Neuronal stem cell (in vitro differentiated cells): ENCODE results near the gene PSMG4.

Experiments used
- DNase-seq: peaks from one replicate; pipeline ENCODE4 v3.0.0-alpha.2; 2013; ENCODE audit warnings: low spot score
- H2AFZ ChIP-seq: one replicate; pipeline ENCODE4 v1.6.1; 2013; ENCODE audit warnings: mild to moderate bottlenecking, low read length, inconsistent platforms
- H2AK5ac ChIP-seq: 2 replicates; pipeline ENCODE4 v1.6.1; 2013; ENCODE audit warnings: low read depth, mild to moderate bottlenecking, inconsistent platforms, low read length, moderate library complexity, mixed read lengths
- H2BK120ac ChIP-seq: 2 replicates; pipeline ENCODE4 v1.6.1; 2013; ENCODE audit warnings: low read depth, mild to moderate bottlenecking, inconsistent platforms, low read length, moderate library complexity, mixed read lengths
- H2BK12ac ChIP-seq: one replicate; pipeline ENCODE4 v1.6.1; 2013; ENCODE audit warnings: low read length, inconsistent platforms
- H2BK15ac ChIP-seq: 2 replicates; pipeline ENCODE4 v1.6.1; 2013; ENCODE audit warnings: mild to moderate bottlenecking, low read length, inconsistent platforms, mixed read lengths
- H2BK5ac ChIP-seq: one replicate; pipeline ENCODE4 v1.6.1; 2013; ENCODE audit warnings: inconsistent platforms, mild to moderate bottlenecking, low read length, moderate library complexity
- H3K14ac ChIP-seq: one replicate; pipeline ENCODE4 v1.6.1; 2013; ENCODE audit warnings: low read length, inconsistent platforms
- H3K18ac ChIP-seq: 2 replicates; pipeline ENCODE4 v1.6.1; 2013; ENCODE audit warnings: low read length, inconsistent platforms
- H3K23ac ChIP-seq: 2 replicates; pipeline ENCODE4 v1.6.1; 2013; ENCODE audit warnings: low read depth, mild to moderate bottlenecking, mixed read lengths, low read length, inconsistent platforms; ENCODE audit not compliant: poor library complexity
- H3K27ac ChIP-seq: replicated peaks from 3 replicates; pipeline ENCODE4 v1.5.1; 2013; ENCODE audit warnings: low read length, inconsistent platforms
- H3K27me3 ChIP-seq, 3 experiments: 2 replicates each; pipeline ENCODE4 v1.6.1; 2013; ENCODE audit warnings: low read length in 3 of 3, mild to moderate bottlenecking in 2 of 3, inconsistent platforms in 1 of 3, low read depth in 1 of 3, mixed read lengths in 1 of 3, moderate library complexity in 1 of 3; ENCODE audit not compliant: control insufficient read depth in 3 of 3, insufficient read depth in 3 of 3
- H3K36me3 ChIP-seq, 2 donors: replicated peaks in 1 of 2; 2 replicates each; pipeline ENCODE4 v1.6.1; 2013; ENCODE audit warnings: low read length in 2 of 2; ENCODE audit not compliant: control insufficient read depth in 2 of 2, insufficient read depth in 2 of 2
- H3K4ac ChIP-seq: 2 replicates; pipeline ENCODE4 v1.6.1; 2013; ENCODE audit warnings: inconsistent platforms, mild to moderate bottlenecking, low read length, moderate library complexity
- H3K4me1 ChIP-seq, 2 donors: 1 replicate in 1 of 2; 2 replicates in 1 of 2; pipeline ENCODE4 v1.6.1; 2013; ENCODE audit warnings: low read length in 2 of 2, low read depth in 1 of 2; ENCODE audit not compliant: control insufficient read depth in 2 of 2, insufficient read depth in 1 of 2
- H3K4me2 ChIP-seq: one replicate; pipeline ENCODE4 v1.6.1; 2013; ENCODE audit warnings: mild to moderate bottlenecking, low read length, inconsistent platforms; ENCODE audit not compliant: insufficient read depth, poor library complexity, severe bottlenecking
- H3K4me3 ChIP-seq, 2 donors: 2 replicates each; pipeline ENCODE4 v1.5.1; 2013; ENCODE audit warnings: low read length in 2 of 2, mild to moderate bottlenecking in 2 of 2, inconsistent platforms in 1 of 2, moderate library complexity in 1 of 2
- H3K79me1 ChIP-seq: one replicate; pipeline ENCODE4 v1.6.1; 2013; ENCODE audit warnings: low read depth, mild to moderate bottlenecking, inconsistent platforms, low read length, moderate library complexity
- H3K9ac ChIP-seq: one replicate; pipeline ENCODE4 v1.6.1; 2013; ENCODE audit warnings: mild to moderate bottlenecking, low read depth, low read length, inconsistent platforms; ENCODE audit not compliant: poor library complexity
- H3K9me3 ChIP-seq, 2 donors: replicated peaks in 1 of 2; 2 replicates each; pipeline versions ENCODE3 to v1.6.1; 2013; ENCODE audit warnings: low read length in 2 of 2, mild to moderate bottlenecking in 2 of 2, inconsistent platforms in 1 of 2, low read depth in 1 of 2, mixed read lengths in 1 of 2, moderate library complexity in 1 of 2; ENCODE audit not compliant: control insufficient read depth in 2 of 2, insufficient read depth in 1 of 2
- H4K8ac ChIP-seq: one replicate; pipeline ENCODE4 v1.6.1; 2013; ENCODE audit warnings: low read depth, mild to moderate bottlenecking, inconsistent platforms, low read length, moderate library complexity
- H4K91ac ChIP-seq: one replicate; pipeline ENCODE4 v1.6.1; 2013; ENCODE audit warnings: low read length, low read depth, mild to moderate bottlenecking, inconsistent platforms; ENCODE audit not compliant: poor library complexity
- WGBS, 2 donors: extraction: QIAGEN DNeasy Blood & Tissue Kit; methylation state at CpG; one replicate each; pipeline ENCODE4 v1.1.7; 2013; ENCODE audit warnings: missing lambda C conversion rate in 2 of 2, mixed read lengths in 1 of 2; ENCODE audit not compliant: insufficient read length in 2 of 2, insufficient replicate concordance in 1 of 2; ENCODE audit errors: extremely low coverage in 2 of 2; 5-methylcytosine and 5-hydroxymethylcytosine counted together

PSMG4 gene

GRCh38 chr6:3217286-3217685 is 41.5 kb upstream of the PSMG4 start:
- peaks cover 0 to 2% of the 10 kb centered on the region in 2 donors for H3K4me1 ChIP-seq
- no peak overlapping the region for H4K91ac ChIP-seq
- no peak overlapping the region for H2BK5ac ChIP-seq

DNA sequence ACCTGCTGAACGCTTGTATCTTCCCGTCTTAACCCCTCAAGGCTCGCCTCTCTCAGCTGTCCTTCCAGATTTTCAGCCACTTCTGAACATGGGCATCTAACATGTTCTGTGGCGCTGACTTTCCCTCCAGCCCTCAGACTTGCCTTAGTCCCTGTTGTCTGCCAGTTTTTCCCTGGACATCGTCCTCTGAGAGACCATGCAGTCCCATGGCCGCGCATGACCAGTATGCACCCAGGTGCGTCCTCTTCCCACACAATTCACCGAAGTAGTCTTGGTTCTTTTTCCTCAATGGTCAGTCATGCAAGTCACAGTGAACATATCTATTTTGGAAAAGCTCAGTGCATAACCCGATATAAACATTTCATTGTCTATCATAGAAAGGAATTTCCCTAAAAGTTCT is 40.5 kb upstream of the PSMG4 start:
- H4K91ac ChIP-seq = no peak overlapping the region
- H4K8ac ChIP-seq = no peak overlapping the region
- no peak overlapping the region for H3K4ac ChIP-seq
- no peak overlapping the region for H3K4me3 ChIP-seq
- no peak overlapping the region for H2BK120ac ChIP-seq
- no peaks in the 10 kb centered on the region for H3K27me3 ChIP-seq
- no peaks in the 10 kb centered on the region for H3K9me3 ChIP-seq
- H2BK5ac ChIP-seq = no peak overlapping the region
- WGBS, 2 donors = no CpG with 5 or more reads among the region's 10 CpGs
- H3K36me3 ChIP-seq = peaks cover 0 to 4% of the 10 kb centered on the region in 2 donors
- DNase-seq = no peak
- no peak overlapping the region for H2BK15ac ChIP-seq
- no peak overlapping the region for H3K14ac ChIP-seq
- H3K4me2 ChIP-seq = no peak overlapping the region
- H2AK5ac ChIP-seq = no peak overlapping the region
- no peak overlapping the region for H3K27ac ChIP-seq
- no peaks in the 10 kb centered on the region for H3K79me1 ChIP-seq
- no peak overlapping the region for H3K9ac ChIP-seq
- no peak overlapping the region for H2AFZ ChIP-seq
- no peak overlapping the region for H3K18ac ChIP-seq
- H3K4me1 ChIP-seq = peaks cover 0 to 2% of the 10 kb centered on the region in 2 donors
- no peak overlapping the region for H2BK12ac ChIP-seq
- H3K23ac ChIP-seq = no peak overlapping the region

More at GRCh38 chr6:3217286-3217685, 41.5 kb upstream of the PSMG4 start:
- WGBS, 2 donors = no CpG with 5 or more reads among the region's 2 CpGs
- Histone ChIP-seq H4K8ac (no peak overlapping the region), H3K14ac (no peak overlapping the region), H3K9ac (no peak overlapping the region), H3K23ac (no peak overlapping the region), H3K9me3 (no peaks in the 10 kb centered on the region), H2BK120ac (no peak overlapping the region), H3K27ac (no peak overlapping the region), H3K18ac (no peak overlapping the region), H3K4me3 (no peak overlapping the region), H2AFZ (no peak overlapping the region), H2BK15ac (no peak overlapping the region), H2AK5ac (no peak overlapping the region), H3K4ac (no peak overlapping the region), H3K4me2 (no peak overlapping the region), H3K79me1 (no peaks in the 10 kb centered on the region), H3K36me3 (no peaks in the 10 kb centered on the region), H3K27me3 (no peaks in the 10 kb centered on the region), H2BK12ac (no peak overlapping the region)
- no peak for DNase-seq

DNA sequence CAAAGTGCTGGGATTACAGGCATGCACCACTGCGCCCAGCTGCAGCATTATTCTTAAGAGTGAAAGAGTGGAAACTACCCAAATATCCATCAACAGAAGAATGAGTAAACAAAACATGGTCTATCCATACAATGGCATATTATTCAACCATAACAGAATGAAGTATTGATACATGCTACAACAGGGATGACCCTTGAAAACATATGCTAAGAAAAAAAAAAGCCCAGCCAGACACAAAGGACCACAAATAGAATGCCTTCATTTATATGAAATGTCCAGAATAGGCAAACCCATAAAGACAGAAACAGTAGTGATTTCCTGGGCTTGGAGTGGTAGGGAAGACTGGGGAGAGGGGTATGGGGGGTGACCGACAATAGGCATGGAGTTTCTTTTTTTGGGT is 38.4 kb upstream of the PSMG4 start:
- WGBS, 2 donors = no CpG with 5 or more reads among the region's 2 CpGs
- H3K9ac ChIP-seq = no peak overlapping the region
- H3K14ac ChIP-seq = no peak overlapping the region
- no peak overlapping the region for H2AK5ac ChIP-seq
- no peak overlapping the region for H2AFZ ChIP-seq
- no peak overlapping the region for H2BK15ac ChIP-seq
- no peak overlapping the region for H3K23ac ChIP-seq
- no peak overlapping the region for H2BK5ac ChIP-seq
- no peaks in the 10 kb centered on the region for H3K79me1 ChIP-seq
- H3K36me3 ChIP-seq = peaks cover 2 to 18% of the 10 kb centered on the region in 2 donors
- H3K18ac ChIP-seq = no peak overlapping the region
- H2BK120ac ChIP-seq = no peak overlapping the region
- peaks cover 0 to 3% of the 10 kb centered on the region in 2 donors for H3K9me3 ChIP-seq
- no peaks in the 10 kb centered on the region for H3K27me3 ChIP-seq
- H3K4ac ChIP-seq = no peak overlapping the region
- H3K4me3 ChIP-seq = no peak overlapping the region
- no peak overlapping the region for H4K91ac ChIP-seq
- no peak overlapping the region for H3K4me2 ChIP-seq
- no peak overlapping the region for H4K8ac ChIP-seq
- H3K27ac ChIP-seq = no peak overlapping the region
- H2BK12ac ChIP-seq = no peak overlapping the region
- DNase-seq = no peak
- H3K4me1 ChIP-seq = peaks cover 0 to 2% of the 10 kb centered on the region in 2 donors

DNA sequence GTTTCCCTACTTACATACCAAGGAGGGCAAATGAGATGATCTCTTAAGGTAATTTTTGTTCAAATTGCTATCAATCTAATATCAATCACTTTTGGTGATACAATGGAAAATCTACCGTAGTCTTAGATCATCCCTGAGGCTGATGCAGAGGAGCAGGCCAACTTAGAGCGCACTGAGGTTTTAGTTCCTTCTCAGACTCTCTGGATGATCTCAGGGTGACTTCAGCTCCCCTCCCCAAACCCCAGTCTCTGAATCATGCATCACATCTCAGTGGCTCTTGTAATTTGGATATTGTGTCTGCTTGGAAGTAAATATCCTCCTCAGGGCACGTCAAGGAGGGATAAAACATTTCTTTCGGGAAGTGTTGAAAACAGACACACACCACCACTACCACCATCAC is 37.2 kb upstream of the PSMG4 start:
- H2BK15ac ChIP-seq = no peak overlapping the region
- H2AFZ ChIP-seq = no peak overlapping the region
- no peak overlapping the region for H3K4me3 ChIP-seq
- H2BK5ac ChIP-seq = no peak overlapping the region
- no peak overlapping the region for H2BK120ac ChIP-seq
- no peak overlapping the region for H3K18ac ChIP-seq
- no peak overlapping the region for H3K4ac ChIP-seq
- H3K27ac ChIP-seq = no peak overlapping the region
- no peaks in the 10 kb centered on the region for H3K27me3 ChIP-seq
- H3K4me2 ChIP-seq = no peak overlapping the region
- WGBS, 2 donors = no CpG with 5 or more reads among the region's 4 CpGs
- no peak overlapping the region for H3K9ac ChIP-seq
- no peak overlapping the region for H3K23ac ChIP-seq
- DNase-seq = no peak
- H3K9me3 ChIP-seq = peaks cover 0 to 3% of the 10 kb centered on the region in 2 donors
- H3K36me3 ChIP-seq = peaks cover 6 to 28% of the 10 kb centered on the region in 2 donors
- H3K79me1 ChIP-seq = peaks cover 5% of the 10 kb centered on the region
- no peak overlapping the region for H4K91ac ChIP-seq
- H3K4me1 ChIP-seq = peaks cover 6 to 9% of the 10 kb centered on the region in 2 donors
- H4K8ac ChIP-seq = no peak overlapping the region
- no peak overlapping the region for H2BK12ac ChIP-seq
- H2AK5ac ChIP-seq = no peak overlapping the region
- no peak overlapping the region for H3K14ac ChIP-seq
